ENCODE results near the gene TENT4A. TPM values are rescaled to one million over a fixed set of nuclear protein-coding genes. Genes with fewer than 3 reads are reported as not detected.
A peak's percentile ranks its signal among the peaks of the same experiment; 100 is the strongest.

The TENT4A gene
- total RNA-seq, 1 experiment from 2014 or later, result 29.2 TPM

GRCh38 chr5:6715271-6715670, 2.0 kb downstream of the TENT4A start:
- POLR2A ChIA-PET, result no interaction called here
- CTCF ChIA-PET, result no interaction called here
- Mint-ChIP-seq H3K4me1 (peaks cover 59% of the 10 kb centered on the region), H3K4me3 (peak overlapping the region; percentile 82), H3K36me3 (peaks cover 5% of the 10 kb centered on the region; the same call in 1 of the 2 replicates), H3K27ac (no peak overlapping the region), H3K27me3 (ENCODE audit: low read depth) (peaks cover 13% of the 10 kb centered on the region), H3K9me3 (no peaks in the 10 kb centered on the region)
- DNase-seq (ENCODE audit: low spot score) (no peak), ATAC-seq (no peak)
- TF ChIP-seq ZSCAN18 (CRISPR knock-in tag; IDR thresholded peaks at IDR 0.05), result no peak
- no peak for TF ChIP-seq IRF2 (CRISPR knock-in tag; IDR thresholded peaks at IDR 0.05; ENCODE audit: borderline replicate concordance, low read depth)
- no peak for TF ChIP-seq ZNF416 (CRISPR knock-in tag; IDR thresholded peaks at IDR 0.05)
- TF ChIP-seq GTF2I (CRISPR knock-in tag; conservative IDR thresholded peaks at IDR 0.05), result no peak
- no peak for TF ChIP-seq ZNF532 (CRISPR knock-in tag; IDR thresholded peaks at IDR 0.05; ENCODE audit: borderline replicate concordance)
- TF ChIP-seq CREB1 (CRISPR knock-in tag; IDR thresholded peaks at IDR 0.05), result no peak
- TF ChIP-seq CDX4 (CRISPR knock-in tag; IDR thresholded peaks at IDR 0.05; ENCODE audit: borderline replicate concordance), result no peak
- TF ChIP-seq GABPB1 (CRISPR knock-in tag; IDR thresholded peaks at IDR 0.05), result no peak
- no peak for TF ChIP-seq ARID4B (CRISPR knock-in tag; IDR thresholded peaks at IDR 0.05; ENCODE audit: borderline replicate concordance)
- no peak for TF ChIP-seq TEAD4 (CRISPR knock-in tag; IDR thresholded peaks at IDR 0.05)
- TF ChIP-seq TP53 (CRISPR knock-in tag; IDR thresholded peaks at IDR 0.05), result no peak
- TF ChIP-seq TEAD1 (CRISPR knock-in tag; IDR thresholded peaks at IDR 0.05), result no peak
- no peak for TF ChIP-seq AFF4 (CRISPR knock-in tag; IDR thresholded peaks at IDR 0.05; ENCODE audit: borderline replicate concordance)
- no peak for TF ChIP-seq CREM (CRISPR knock-in tag; IDR thresholded peaks at IDR 0.05)
- TF ChIP-seq USF2 (CRISPR knock-in tag; IDR thresholded peaks at IDR 0.05), result no peak
- no peak for TF ChIP-seq STAT6 (CRISPR knock-in tag; conservative IDR thresholded peaks at IDR 0.05; ENCODE audit: low read depth)
- no peak for TF ChIP-seq ATF6 (CRISPR knock-in tag; IDR thresholded peaks at IDR 0.05)

Data from WTC11 (cell line).